A549 (cell line): ENCODE results near the gene LRP5. TPM values are rescaled to one million over a fixed set of nuclear protein-coding genes. Genes with fewer than 3 reads are reported as not detected.

Source experiments
- ATAC-seq, 2 experiments: fragments of 200-7000 bp in 1 of 2; fragments of >200 bp in 1 of 2; cut with Nextera tagmentation in 1 of 2; cut with Tn5 transposase in 1 of 2; 3 replicates each; pipeline versions ENCODE4 v1.8.0 to v1.9.1; 2018 to 2020; ENCODE audit warnings: mild to moderate bottlenecking in 1 of 2, moderate library complexity in 1 of 2
- CTCF ChIA-PET: fragments of 300-600 bp; sonication (Branson Sonifier 250); formaldehyde crosslinking; extraction: SDS; loops from one replicate; lab custom pipeline; 2021; ENCODE audit warnings: antibody characterized with exemption, inconsistent platforms; lab: Yijun Ruan, JAX
- POLR2A ChIA-PET: fragments of 350-600 bp; formaldehyde crosslinking; extraction: SDS; loops from one replicate; lab custom pipeline; 2021; ENCODE audit warnings: antibody characterized with exemption, inconsistent platforms; lab: Yijun Ruan, JAX
- DNase-seq, 2 experiments: peaks; one replicate each; pipeline versions ENCODE4 v3.0.0 to v3.0.0-alpha.2; 2011 to 2016; ENCODE audit warnings: low read depth in 1 of 2, low spot score in 1 of 2
- FAIRE-seq: peaks from 2 replicates; lab custom pipeline; 2011; peaks lifted over from hg19 to GRCh38; lab: Jason Lieb, UNC
- H3K27ac ChIP-seq, 2 experiments: fragments of >200 bp; sonication (Bioruptor Twin); formaldehyde crosslinking; 3 replicates each; pipeline ENCODE4 v1.5.1; 2016 to 2017
- H3K4me1 ChIP-seq: fragments of >200 bp; sonication (Bioruptor Twin); formaldehyde crosslinking; 3 replicates; pipeline ENCODE4 v1.6.1; 2016
- H3K4me2 ChIP-seq: fragments of >200 bp; sonication (Bioruptor Twin); formaldehyde crosslinking; 3 replicates; pipeline ENCODE4 v1.6.1; 2016
- H3K4me3 ChIP-seq: fragments of >200 bp; sonication (Bioruptor Twin); formaldehyde crosslinking; 3 replicates; pipeline ENCODE4 v1.5.1; 2016
- H3K9me3 ChIP-seq: fragments of >200 bp; sonication (Bioruptor Twin); formaldehyde crosslinking; 3 replicates; pipeline ENCODE4 v1.6.1; 2016
- CBX2 ChIP-seq: fragments of 200-600 bp; sonication (generic); IDR thresholded peaks from 2 replicates; pipeline ENCODE4 v1.6.1; 2016; ENCODE audit warnings: low read depth, mild to moderate bottlenecking, borderline replicate concordance
- EHMT2 ChIP-seq: fragments of 200-600 bp; sonication (generic); IDR thresholded peaks from 2 replicates; pipeline ENCODE4 v1.6.1; 2016; ENCODE audit warnings: antibody characterized with exemption, low read depth, mild to moderate bottlenecking, moderate library complexity
- ELK1 ChIP-seq: fragments of 150-350 bp; IDR thresholded peaks from 2 replicates; pipeline ENCODE4 v1.6.1; 2014; ENCODE audit warnings: low read depth, mild to moderate bottlenecking, low read length
- FOSB ChIP-seq: fragments of 250-450 bp; sonication (Bioruptor Pico); IDR thresholded peaks from 2 replicates; pipeline ENCODE4 v1.5.0; 2020; ENCODE audit warnings: mild to moderate bottlenecking, moderate library complexity
- FOXS1 ChIP-seq: fragments of 250-450 bp; sonication (Bioruptor Pico); IDR thresholded peaks from 2 replicates; pipeline ENCODE4 v1.5.0; 2020; ENCODE audit warnings: mild to moderate bottlenecking, moderate library complexity
- GATA3 ChIP-seq: IDR thresholded peaks from 2 replicates; pipeline ENCODE4 v1.6.1; 2012; ENCODE audit warnings: borderline replicate concordance
- HEYL ChIP-seq: fragments of 250-450 bp; sonication (Bioruptor Pico); IDR thresholded peaks from 2 replicates; pipeline ENCODE4 v1.8.0; 2021; ENCODE audit warnings: mild to moderate bottlenecking, moderate library complexity
- JUN ChIP-seq, 2 experiments: fragments of >200 bp; sonication (Bioruptor Twin); formaldehyde crosslinking; IDR thresholded peaks; 2 replicates in 1 of 2; 3 replicates in 1 of 2; pipeline ENCODE4 v1.6.1; 2016 to 2017
- KDM1A ChIP-seq: fragments of 200-600 bp; sonication (generic); IDR thresholded peaks from 2 replicates; pipeline ENCODE4 v1.6.1; 2016; ENCODE audit warnings: low read depth, mild to moderate bottlenecking
- NR3C1 ChIP-seq: fragments of >200 bp; sonication (Bioruptor Twin); formaldehyde crosslinking; IDR thresholded peaks from 3 replicates; pipeline ENCODE4 v1.6.1; 2017
- PBX3 ChIP-seq: IDR thresholded peaks from 2 replicates; pipeline ENCODE4 v1.6.1; 2012
- REST ChIP-seq: fragments of 200-600 bp; sonication (generic); IDR thresholded peaks from 2 replicates; pipeline ENCODE4 v1.6.1; 2016; ENCODE audit warnings: antibody characterized with exemption, mild to moderate bottlenecking, moderate library complexity
- RFX5 ChIP-seq: fragments of 450-650 bp; IDR thresholded peaks from 2 replicates; pipeline ENCODE4 v1.7.1; 2014; ENCODE audit warnings: antibody characterized with exemption, mild to moderate bottlenecking, moderate library complexity
- SREBF2 ChIP-seq: fragments of 450-650 bp; IDR thresholded peaks from 2 replicates; pipeline ENCODE4 v1.6.1; 2014; ENCODE audit warnings: mild to moderate bottlenecking, moderate library complexity
- TP53 ChIP-seq: fragments of 250-450 bp; sonication (Bioruptor Pico); IDR thresholded peaks from 2 replicates; pipeline ENCODE4 v1.5.0; 2021; ENCODE audit warnings: mild to moderate bottlenecking, moderate library complexity
- USF2 ChIP-seq: fragments of 450-650 bp; IDR thresholded peaks from 2 replicates; pipeline ENCODE4 v1.6.1; 2014; ENCODE audit warnings: antibody characterized with exemption
- ZFP36 ChIP-seq: fragments of 450-650 bp; IDR thresholded peaks from 2 replicates; pipeline ENCODE4 v1.6.1; 2014; ENCODE audit warnings: borderline replicate concordance; ENCODE audit not compliant: partially characterized antibody
- WGBS: methylation state at CpG from one replicate; pipeline ENCODE4 v1.1.6; 2017; ENCODE audit errors: missing lambda C conversion rate; 5-methylcytosine and 5-hydroxymethylcytosine counted together
- polyA plus RNA-seq, 4 experiments: library from polyadenylated mRNA; depleted of rRNA in 3 of 4; stranded (reverse); fragments of >200 nt; fragmentation: RNase III in 1 of 4; extraction: RNeasy Plus Mini Kit Qiagen cat#74134 plus additional on column Dnase treatment in 1 of 4; gene quantifications; 2 replicates in 3 of 4; 3 replicates in 1 of 4; pipeline ENCODE4 v1.2.3, GENCODE V29; 2011 to 2017

Gene LRP5
- polyA plus RNA-seq, 2 of the 4 experiments (the other 2 are of a cell fraction), result 10.9 to 32.3 TPM

DNA sequence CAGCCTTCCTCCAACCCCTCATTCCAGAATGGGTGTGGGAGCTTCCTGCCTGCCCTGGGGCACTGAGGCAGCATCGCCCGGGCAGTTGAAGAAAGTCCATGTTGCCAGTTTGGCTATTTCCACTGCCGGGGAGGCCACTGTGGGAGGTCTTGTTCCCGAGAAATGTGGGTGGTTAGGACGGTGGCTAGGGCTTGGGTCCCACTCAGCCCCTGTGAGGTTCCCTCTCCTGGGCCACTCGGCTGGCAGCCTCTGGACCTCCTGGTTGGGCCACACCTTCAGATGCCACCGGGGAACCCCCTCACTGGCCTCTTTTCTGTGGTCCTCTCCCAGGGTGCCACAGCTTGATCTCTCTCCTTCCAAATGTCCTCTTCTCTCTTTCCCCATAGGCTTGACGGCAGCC is 143.1 kb downstream of the LRP5 start:
- POLR2A ChIA-PET, result no interaction called here
- H3K4me2 ChIP-seq, result no peak overlapping the region
- TF ChIP-seq KDM1A, result no peak
- TF ChIP-seq, all 56 proteins: peak for 0
- ATAC-seq (no peak), DNase-seq (no peak), FAIRE-seq (no peak)
- no peaks in the 10 kb centered on the region for H3K9me3 ChIP-seq
- CTCF ChIA-PET, result interaction anchor here (0.7 kb wide), 1 partner anchor 198 kb away, joined by 3 read pairs; no protein-coding TSS in a partner anchor
- H3K4me1 ChIP-seq, result no peaks in the 10 kb centered on the region; the same call in 2 of the 3 replicates
- H3K27ac ChIP-seq, result no peak overlapping the region
- 58% methylated on average over 8 of the region's 8 CpGs for WGBS
- no peak overlapping the region for H3K4me3 ChIP-seq

- Histone ChIP-seq H3K4me2 (no peak overlapping the region), H3K27ac (no peak overlapping the region), H3K4me3 (no peak overlapping the region)
- ChIA-PET POLR2A (no interaction called here), CTCF (interaction anchor here (1.2 to 1.9 kb wide), 2 partner anchors 10 to 200 kb away, joined by 5 read pairs; no protein-coding TSS in a partner anchor)
- DNase-seq, result no peak
- no peak for TF ChIP-seq KDM1A
- peak; percentile 93 for TF ChIP-seq ZFP36
- TF ChIP-seq ELK1, result no peak
- TF ChIP-seq, all 56 proteins: peak for 1
- ATAC-seq (no peak), FAIRE-seq (no peak)
- WGBS, result 69% methylated on average over 8 of the region's 8 CpGs
- H3K9me3 ChIP-seq, result no peaks in the 10 kb centered on the region
- H3K4me1 ChIP-seq, result peaks cover 7% of the 10 kb centered on the region
Observed at GRCh38 chr11:68457216-68457897, 145.0 kb downstream of the LRP5 start.

GRCh38 chr11:68457898-68458249 is 145.5 kb downstream of the LRP5 start:
- 88% methylated on average over 7 of the region's 7 CpGs for WGBS
- DNase-seq, result no peak
- Histone ChIP-seq H3K4me3 (no peak overlapping the region), H3K9me3 (no peaks in the 10 kb centered on the region), H3K4me2 (no peak overlapping the region), H3K4me1 (peaks cover 12% of the 10 kb centered on the region), H3K27ac (no peak overlapping the region)
- TF ChIP-seq SREBF2, result no peak
- no peak for TF ChIP-seq HEYL (CRISPR knock-in tag)
- TF ChIP-seq GATA3, result no peak
- no peak for TF ChIP-seq REST
- TF ChIP-seq CBX2, result no peak
- no peak for TF ChIP-seq NR3C1
- TF ChIP-seq TP53 (CRISPR knock-in tag), result no peak
- no peak for TF ChIP-seq PBX3
- TF ChIP-seq RFX5, result no peak
- TF ChIP-seq JUN (IDR thresholded peaks at IDR 0.05), result no peak
- no peak for TF ChIP-seq ELK1
- TF ChIP-seq EHMT2, result no peak
- no peak for TF ChIP-seq FOXS1 (CRISPR knock-in tag)
- TF ChIP-seq ZFP36, result no peak
- TF ChIP-seq USF2, result no peak
- no peak for TF ChIP-seq FOSB (CRISPR knock-in tag)
- CTCF ChIA-PET, result interaction anchor here (1.2 kb wide), 1 partner anchor 11 kb away, joined by 5 read pairs; no protein-coding TSS in a partner anchor
- POLR2A ChIA-PET, result no interaction called here
- no peak for ATAC-seq
- FAIRE-seq, result no peak
